Smooth muscle cell (in vitro differentiated cells): ENCODE measurements around the gene TBC1D19. TPM values are rescaled to one million over a fixed set of nuclear protein-coding genes. Genes with fewer than 3 reads are reported as not detected.

Source experiments
- DNase-seq: peaks from one replicate; lab custom pipeline; 2025; ENCODE audit not compliant: unreplicated experiment; lab: John Stamatoyannopoulos, UW
- H2AFZ ChIP-seq: fragments of 200-600 bp; sonication (generic); 2 replicates; pipeline ENCODE4 v1.6.0; 2016; ENCODE audit warnings: antibody characterized with exemption, low read depth, mild to moderate bottlenecking
- H3F3A ChIP-seq: fragments of 200-600 bp; sonication (generic); 2 replicates; pipeline ENCODE4 v1.6.0; 2017; ENCODE audit warnings: antibody characterized with exemption, low read depth
- H3K27ac ChIP-seq: fragments of 200-600 bp; sonication (generic); 2 replicates; pipeline ENCODE4 v1.5.1; 2016; ENCODE audit warnings: low read depth, mild to moderate bottlenecking
- H3K27me3 ChIP-seq: fragments of 200-600 bp; sonication (generic); 2 replicates; pipeline ENCODE4 v1.6.1; 2016; ENCODE audit warnings: low read depth, mild to moderate bottlenecking
- H3K36me3 ChIP-seq: fragments of 200-600 bp; sonication (generic); 2 replicates; pipeline ENCODE4 v1.5.1; 2016; ENCODE audit warnings: low read depth
- H3K4me1 ChIP-seq: fragments of 200-600 bp; sonication (generic); 2 replicates; pipeline ENCODE4 v1.5.1; 2016; ENCODE audit warnings: low read depth
- H3K4me2 ChIP-seq: fragments of 200-600 bp; sonication (generic); 2 replicates; pipeline ENCODE4 v1.6.0; 2016; ENCODE audit warnings: mild to moderate bottlenecking
- H3K4me3 ChIP-seq: fragments of 200-600 bp; sonication (generic); 2 replicates; pipeline ENCODE4 v1.5.1; 2016; ENCODE audit warnings: mild to moderate bottlenecking
- H3K79me2 ChIP-seq: fragments of 200-600 bp; sonication (generic); 2 replicates; pipeline ENCODE4 v1.6.0; 2016; ENCODE audit warnings: low read depth, mild to moderate bottlenecking
- H3K9ac ChIP-seq: fragments of 200-600 bp; sonication (generic); 2 replicates; pipeline ENCODE4 v1.6.0; 2016; ENCODE audit warnings: low read depth
- H3K9me3 ChIP-seq: fragments of 200-600 bp; sonication (generic); replicated peaks from 2 replicates; pipeline ENCODE4 v1.5.1; 2016; ENCODE audit warnings: low read depth
- H4K20me1 ChIP-seq: fragments of 200-600 bp; sonication (generic); 2 replicates; pipeline ENCODE4 v1.6.0; 2016; ENCODE audit warnings: low read depth
- CTCF ChIP-seq: fragments of 200-600 bp; sonication (generic); IDR thresholded peaks from 2 replicates; pipeline ENCODE4 v1.5.1; 2017; ENCODE audit warnings: borderline replicate concordance, mild to moderate bottlenecking, antibody characterized with exemption; ENCODE audit not compliant: insufficient read depth, poor library complexity, severe bottlenecking
- WGBS: methylation state at CpG from one replicate; pipeline ENCODE4 v1.1.7; 2016; ENCODE audit warnings: low lambda C conversion rate; 5-methylcytosine and 5-hydroxymethylcytosine counted together
- polyA plus RNA-seq: library from polyadenylated mRNA; unstranded; fragments of >200 nt; fragmentation: Nextera tagmentation; extraction: Ambion mirVana; gene quantifications from 2 replicates; pipeline ENCODE4 v1.2.1, GENCODE V29; 2016
- total RNA-seq: library from RNA; depleted of rRNA; stranded (reverse); fragments of >200 nt; gene quantifications from 2 replicates; pipeline ENCODE4 v1.2.3, GENCODE V29; 2014

The TBC1D19 gene
- total and polyA plus RNA-seq, 2 experiments from 2014 or later = 19.2 to 33.8 TPM

- Histone ChIP-seq H3K9me3 (no peaks in the 10 kb centered on the region), H3K79me2 (peaks cover 68% of the 10 kb centered on the region), H3K36me3 (no peaks in the 10 kb centered on the region), H3F3A (no peaks in the 10 kb centered on the region), H3K9ac (no peak overlapping the region), H2AFZ (no peak overlapping the region), H3K4me1 (no peaks in the 10 kb centered on the region), H3K27ac (no peak overlapping the region), H3K4me3 (no peak overlapping the region), H3K4me2 (no peak overlapping the region), H4K20me1 (peaks cover 37% of the 10 kb centered on the region), H3K27me3 (no peaks in the 10 kb centered on the region)
- 97% methylated on average over 1 of the region's 1 CpG for WGBS
- no peak for DNase-seq
- no peak for TF ChIP-seq CTCF
Observed at GRCh38 chr4:26611885-26612284, 28.0 kb downstream of the TBC1D19 start.

- peak overlapping the region; percentile 62 for H3K4me2 ChIP-seq
- H3F3A ChIP-seq = no peaks in the 10 kb centered on the region
- 29% methylated on average over 1 of the region's 1 CpG for WGBS
- TF ChIP-seq CTCF = no peak
- H3K27me3 ChIP-seq = no peaks in the 10 kb centered on the region
- H3K36me3 ChIP-seq = no peaks in the 10 kb centered on the region
- H3K27ac ChIP-seq = peak overlapping the region; percentile 28
- H3K4me3 ChIP-seq = no peak overlapping the region
- no peak overlapping the region for H2AFZ ChIP-seq
- H4K20me1 ChIP-seq = peaks cover 33% of the 10 kb centered on the region
- peaks cover 58% of the 10 kb centered on the region for H3K79me2 ChIP-seq
- H3K4me1 ChIP-seq = no peaks in the 10 kb centered on the region
- H3K9ac ChIP-seq = no peak overlapping the region
- DNase-seq = no peak
- H3K9me3 ChIP-seq = no peaks in the 10 kb centered on the region
Observed at GRCh38 chr4:26613237-26613636, 29.4 kb downstream of the TBC1D19 start.

- H3F3A ChIP-seq = no peaks in the 10 kb centered on the region
- no peak overlapping the region for H2AFZ ChIP-seq
- peaks cover 53% of the 10 kb centered on the region for H3K79me2 ChIP-seq
- WGBS = 84% methylated on average over 3 of the region's 3 CpGs
- H3K9me3 ChIP-seq = no peaks in the 10 kb centered on the region
- no peak overlapping the region for H3K27ac ChIP-seq
- peaks cover 28% of the 10 kb centered on the region for H4K20me1 ChIP-seq
- no peaks in the 10 kb centered on the region for H3K36me3 ChIP-seq
- peak overlapping the region; percentile 62 for H3K4me2 ChIP-seq
- no peaks in the 10 kb centered on the region for H3K4me1 ChIP-seq
- no peak overlapping the region for H3K4me3 ChIP-seq
- no peak for DNase-seq
- no peak overlapping the region for H3K9ac ChIP-seq
- H3K27me3 ChIP-seq = no peaks in the 10 kb centered on the region
- no peak for TF ChIP-seq CTCF
Observed at GRCh38 chr4:26613735-26614134, 29.9 kb downstream of the TBC1D19 start.

- H4K20me1 ChIP-seq = peaks cover 3% of the 10 kb centered on the region
- no peaks in the 10 kb centered on the region for H3K27me3 ChIP-seq
- H3K27ac ChIP-seq = no peak overlapping the region
- H3K4me1 ChIP-seq = no peaks in the 10 kb centered on the region
- H3K4me2 ChIP-seq = no peak overlapping the region
- no peaks in the 10 kb centered on the region for H3K9me3 ChIP-seq
- peaks cover 6% of the 10 kb centered on the region for H3F3A ChIP-seq
- peaks cover 6% of the 10 kb centered on the region for H3K79me2 ChIP-seq
- no peak for TF ChIP-seq CTCF
- H3K9ac ChIP-seq = no peak overlapping the region
- no peak overlapping the region for H3K4me3 ChIP-seq
- H3K36me3 ChIP-seq = no peaks in the 10 kb centered on the region
- H2AFZ ChIP-seq = no peak overlapping the region
- DNase-seq = no peak
Observed at GRCh38 chr4:26619784-26620183, 35.9 kb downstream of the TBC1D19 start.
